ENCODE results near the gene TBC1D13.
"Not testable (repeated sequence)": the region's sequence is repeated elsewhere in the genome, so short reads cannot be mapped to it uniquely, and the experiment has no call there.

Gene TBC1D13

DNA sequence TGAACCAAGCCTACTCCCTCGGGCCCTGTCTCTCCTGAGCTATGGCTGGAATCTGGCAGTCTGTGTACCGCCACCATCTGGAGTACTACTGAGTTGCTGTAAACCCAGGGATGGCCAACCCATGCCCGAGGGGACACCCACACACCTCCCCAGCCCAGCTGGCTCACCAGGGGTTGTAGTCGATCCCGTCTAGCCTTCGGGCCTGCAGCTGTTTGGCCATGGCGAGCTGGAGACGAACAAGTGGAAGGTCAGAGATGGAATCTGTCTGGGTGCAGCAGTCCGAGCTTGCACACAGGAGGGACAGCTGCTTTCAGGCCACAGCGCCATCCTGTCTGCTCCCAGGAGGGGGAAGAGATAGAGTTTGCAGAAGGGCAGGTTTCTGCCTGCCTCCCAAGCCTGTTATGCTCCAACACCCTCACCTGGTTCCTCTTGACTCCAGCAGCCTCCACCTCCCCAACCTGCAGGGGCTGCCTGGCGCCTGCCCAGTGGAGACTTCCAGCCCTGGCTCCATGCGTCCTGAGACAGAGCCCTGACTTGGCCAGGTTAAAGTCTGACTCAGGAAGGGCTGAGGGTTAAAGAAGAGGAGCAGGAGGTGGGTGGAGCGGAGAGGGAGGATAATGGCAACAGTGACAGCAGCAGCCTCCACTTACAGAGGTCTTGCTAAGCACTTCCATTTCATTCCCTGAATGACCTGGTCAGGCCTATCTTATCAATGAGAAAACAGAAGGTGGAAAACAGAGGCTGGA lies 58.3 kb downstream of the TBC1D13 start:
- no peak for DNase-seq (ENCODE audit: low read depth)
- TF ChIP-seq, protein P1, sequence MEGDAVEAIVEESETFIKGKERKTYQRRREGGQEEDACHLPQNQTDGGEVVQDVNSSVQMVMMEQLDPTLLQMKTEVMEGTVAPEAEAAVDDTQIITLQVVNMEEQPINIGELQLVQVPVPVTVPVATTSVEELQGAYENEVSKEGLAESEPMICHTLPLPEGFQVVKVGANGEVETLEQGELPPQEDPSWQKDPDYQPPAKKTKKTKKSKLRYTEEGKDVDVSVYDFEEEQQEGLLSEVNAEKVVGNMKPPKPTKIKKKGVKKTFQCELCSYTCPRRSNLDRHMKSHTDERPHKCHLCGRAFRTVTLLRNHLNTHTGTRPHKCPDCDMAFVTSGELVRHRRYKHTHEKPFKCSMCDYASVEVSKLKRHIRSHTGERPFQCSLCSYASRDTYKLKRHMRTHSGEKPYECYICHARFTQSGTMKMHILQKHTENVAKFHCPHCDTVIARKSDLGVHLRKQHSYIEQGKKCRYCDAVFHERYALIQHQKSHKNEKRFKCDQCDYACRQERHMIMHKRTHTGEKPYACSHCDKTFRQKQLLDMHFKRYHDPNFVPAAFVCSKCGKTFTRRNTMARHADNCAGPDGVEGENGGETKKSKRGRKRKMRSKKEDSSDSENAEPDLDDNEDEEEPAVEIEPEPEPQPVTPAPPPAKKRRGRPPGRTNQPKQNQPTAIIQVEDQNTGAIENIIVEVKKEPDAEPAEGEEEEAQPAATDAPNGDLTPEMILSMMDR (conservative IDR thresholded peaks at IDR 0.05; ENCODE audit: control insufficient read depth, insufficient read depth, low read depth, low read length) = no peak
- H3K4me3 ChIP-seq (ENCODE audit: control insufficient read depth, low read depth, low read length) = no peak overlapping the region

DNA sequence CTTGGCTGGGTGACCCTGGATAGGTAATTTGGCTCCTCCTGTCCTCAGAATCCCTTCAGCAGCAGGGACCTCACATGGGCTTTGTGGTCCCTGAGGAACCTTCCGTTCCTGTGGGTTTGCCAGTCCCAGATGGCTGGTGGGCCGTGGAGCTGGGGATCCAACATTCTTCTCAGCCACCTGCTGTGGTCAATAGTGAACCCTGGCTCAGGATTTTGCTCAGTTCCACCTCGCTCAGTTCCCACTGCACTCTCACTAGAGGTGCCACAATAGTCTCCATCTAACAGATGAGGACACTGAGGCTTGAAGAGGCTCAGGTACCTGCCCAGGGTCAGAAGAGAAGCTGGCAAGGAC lies 59.6 kb downstream of the TBC1D13 start:
- DNase-seq (ENCODE audit: low read depth) = no peak
- H3K4me3 ChIP-seq (ENCODE audit: control insufficient read depth, low read depth, low read length) = no peak overlapping the region
- TF ChIP-seq, protein P1 (conservative IDR thresholded peaks at IDR 0.05; ENCODE audit: control insufficient read depth, insufficient read depth, low read depth, low read length) = no peak

DNA sequence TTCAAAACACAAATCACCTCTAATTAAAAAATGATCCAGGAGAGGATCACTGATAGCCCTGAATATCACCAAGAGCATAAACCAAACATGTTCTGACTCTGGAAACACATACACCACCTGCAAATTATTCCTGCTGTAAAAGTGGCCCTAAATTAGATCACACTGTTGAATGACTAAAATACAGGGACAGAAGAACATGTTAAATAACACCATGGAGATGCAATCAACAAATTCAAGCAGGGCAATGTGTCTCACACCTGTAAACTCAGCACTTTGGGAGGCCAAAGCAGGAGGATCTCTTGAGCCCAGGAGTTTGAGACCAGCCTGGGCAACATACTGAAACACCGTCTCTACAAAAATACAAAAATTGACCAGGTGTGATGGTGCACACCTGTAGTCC lies 60.8 kb downstream of the TBC1D13 start:
- TF ChIP-seq, protein P1 (conservative IDR thresholded peaks at IDR 0.05; ENCODE audit: control insufficient read depth, insufficient read depth, low read depth, low read length) = no peak
- DNase-seq (ENCODE audit: low read depth) = no peak
- no peak overlapping the region for H3K4me3 ChIP-seq (ENCODE audit: control insufficient read depth, low read depth, low read length)

DNA sequence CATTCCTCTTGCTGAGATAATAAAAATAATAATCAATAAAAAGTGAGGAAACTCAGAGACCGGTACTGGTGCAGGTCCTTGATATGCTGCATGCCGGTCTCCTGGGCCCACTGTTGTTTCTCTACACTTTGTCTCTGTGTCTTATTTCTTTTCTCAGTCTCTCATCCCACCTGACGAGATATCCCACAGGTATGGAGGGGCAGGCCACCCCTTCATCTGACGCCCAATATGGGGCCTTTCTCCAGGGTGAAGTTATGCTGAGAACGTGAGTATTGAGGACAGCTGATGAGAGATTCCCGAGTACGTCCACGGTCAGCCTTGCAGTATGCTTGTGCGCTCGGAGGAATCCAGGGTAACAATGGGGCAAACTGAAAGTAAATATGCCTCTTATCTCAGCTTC lies 64.0 kb downstream of the TBC1D13 start:
- DNase-seq (ENCODE audit: low read depth) = not testable (repeated sequence)

DNA sequence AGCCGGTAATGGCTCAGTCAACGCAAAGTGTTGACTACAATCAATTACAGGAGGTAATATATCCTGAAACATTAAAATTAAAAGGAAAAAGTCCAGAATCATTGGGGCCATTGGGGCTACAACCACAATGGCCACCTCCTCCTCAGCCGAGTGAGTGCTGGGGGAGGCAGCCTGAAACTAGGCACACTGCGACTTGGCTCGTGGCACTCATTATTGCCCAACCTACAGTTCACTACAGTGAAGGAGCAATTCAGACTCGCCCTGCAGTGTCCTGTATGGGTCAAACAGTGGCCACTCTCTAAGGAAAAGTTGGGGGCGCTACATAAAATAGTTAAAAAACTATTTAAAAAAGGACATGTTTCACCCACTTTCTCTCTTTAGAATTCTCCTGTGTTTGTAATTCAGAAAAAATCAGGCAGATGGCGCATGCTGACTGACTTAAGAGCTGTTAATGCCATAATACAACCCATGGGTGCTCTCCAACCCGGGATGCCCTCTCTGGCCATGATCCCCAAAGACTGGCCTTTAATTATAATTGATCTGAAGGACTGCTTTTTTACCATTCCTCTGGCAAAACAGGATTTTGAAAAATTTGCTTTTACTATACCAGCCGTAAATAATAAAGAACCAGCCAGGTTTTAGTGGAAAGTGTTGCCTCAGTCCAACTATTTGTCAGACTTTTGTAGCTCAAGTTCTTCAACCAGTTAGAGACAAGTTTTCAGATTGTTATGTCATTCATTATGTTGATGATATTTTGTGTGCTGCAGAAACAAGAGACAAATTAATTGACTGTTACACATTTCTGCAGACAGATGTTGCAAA lies 64.9 kb downstream of the TBC1D13 start:
- not testable (repeated sequence) for H3K4me3 ChIP-seq (ENCODE audit: control insufficient read depth, low read depth, low read length)
- peak; percentile 62 for DNase-seq (ENCODE audit: low read depth)
- TF ChIP-seq, protein P1 (conservative IDR thresholded peaks at IDR 0.05; ENCODE audit: control insufficient read depth, insufficient read depth, low read depth, low read length) = peak; percentile 42

More for the DNA sequence above, 64.0 kb downstream of the TBC1D13 start:
- H3K4me3 ChIP-seq (ENCODE audit: control insufficient read depth, low read depth, low read length) = not testable (repeated sequence)

DNA sequence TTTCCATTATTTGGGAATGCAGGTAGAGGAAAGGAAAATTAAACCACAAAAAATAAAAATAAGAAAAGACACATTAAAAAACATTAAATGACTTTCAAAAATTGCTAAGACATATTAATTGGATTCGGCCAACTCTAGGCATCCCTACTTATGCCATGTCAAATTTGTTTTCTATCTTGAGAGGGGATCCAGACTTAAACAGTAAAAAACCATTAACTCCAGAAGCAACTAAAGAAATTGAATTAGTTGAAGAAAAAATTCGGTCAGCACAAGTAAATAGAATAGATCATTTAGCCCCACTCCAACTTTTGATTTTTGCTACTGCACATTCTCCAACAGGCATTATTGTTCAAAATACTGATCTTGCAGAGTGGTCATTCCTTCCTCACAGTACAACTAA lies 65.6 kb downstream of the TBC1D13 start:
- DNase-seq (ENCODE audit: low read depth); H3K4me3 ChIP-seq (ENCODE audit: control insufficient read depth, low read depth, low read length): not testable (repeated sequence)

DNA sequence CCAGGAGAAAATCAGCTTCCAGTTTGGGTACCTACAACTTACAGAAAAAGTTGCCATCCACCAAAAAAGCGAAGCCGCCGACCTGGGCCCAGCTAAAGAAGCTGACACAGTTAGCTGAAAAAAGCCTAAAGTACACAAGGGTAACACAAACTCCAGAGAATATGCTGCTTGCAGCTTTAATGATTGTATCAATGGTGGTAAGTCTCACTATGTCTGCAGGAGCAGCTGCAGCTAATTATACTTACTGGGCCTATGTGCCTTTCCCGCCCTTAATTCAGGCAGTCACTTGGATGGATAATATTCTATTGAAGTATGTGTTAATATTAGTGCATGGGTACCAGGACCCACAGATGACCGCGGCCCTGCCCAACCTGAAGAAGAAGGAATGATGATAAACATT lies 67.4 kb downstream of the TBC1D13 start:
- DNase-seq (ENCODE audit: low read depth); H3K4me3 ChIP-seq (ENCODE audit: control insufficient read depth, low read depth, low read length): not testable (repeated sequence)

DNA sequence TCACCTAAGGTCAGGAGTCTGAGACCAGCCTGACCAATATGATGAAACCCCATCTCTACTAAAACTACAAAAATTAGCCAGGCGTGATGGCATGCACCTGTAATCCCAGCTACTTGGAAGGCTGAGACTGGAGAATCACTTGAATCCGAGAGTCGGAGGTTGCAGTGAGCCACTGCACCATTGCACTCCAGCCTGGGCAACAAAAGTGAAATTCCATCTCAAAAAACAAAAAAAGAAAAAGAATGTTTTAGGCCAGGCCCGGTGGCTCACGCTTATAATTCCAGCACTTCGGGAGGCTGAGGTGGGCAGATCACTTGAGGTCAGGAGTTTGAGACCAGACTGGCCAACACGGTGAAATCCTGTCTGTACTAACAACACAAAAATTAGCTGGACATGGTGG lies 71.4 kb downstream of the TBC1D13 start:
- DNase-seq (ENCODE audit: low read depth); H3K4me3 ChIP-seq (ENCODE audit: control insufficient read depth, low read depth, low read length): not testable (repeated sequence)

Data from fibroblast of mammary gland (primary cell).